NCI-H345 treated with DMSO at 0.1 percent for 48 hours (cell line): ENCODE measurements around the gene GNB4.

Experiments used
- DNase-seq: peaks from one replicate; lab custom pipeline; 2025; ENCODE audit not compliant: unreplicated experiment; lab: John Stamatoyannopoulos, UW

The GNB4 gene

GRCh38 chr3:179451265-179452175 is at the start of gene GNB4:
TSS of gene GNB4 (minus strand) at chr3:179451470. CDS start at chr3:179426200, 25,270 bp downstream.
- DNase-seq: peak; percentile 83

- DNase-seq: no peak
These were observed 44.2 kb upstream of the GNB4 start for GRCh38 chr3:179495483-179495882.

GRCh38 chr3:179493260-179493659 is 42.0 kb upstream of the GNB4 start:
- no peak for DNase-seq

GRCh38 chr3:179488213-179488612 is 36.9 kb upstream of the GNB4 start:
- no peak for DNase-seq

GRCh38 chr3:179486806-179487205 is 35.5 kb upstream of the GNB4 start:
- DNase-seq: no peak

GRCh38 chr3:179482857-179483256 is 31.6 kb upstream of the GNB4 start:
- DNase-seq: no peak

GRCh38 chr3:179476215-179476614 is 24.9 kb upstream of the GNB4 start:
- DNase-seq: no peak

- no peak for DNase-seq
These were observed 23.2 kb upstream of the GNB4 start for GRCh38 chr3:179474480-179474879.

- DNase-seq: no peak
These were observed 22.3 kb upstream of the GNB4 start for GRCh38 chr3:179473565-179473964.

- DNase-seq: no peak
These were observed 13.2 kb upstream of the GNB4 start for GRCh38 chr3:179464323-179465092.

- no peak for DNase-seq
These were observed 12.0 kb upstream of the GNB4 start for GRCh38 chr3:179463319-179463718.

GRCh38 chr3:179460260-179460659 is 9.0 kb upstream of the GNB4 start:
- DNase-seq: no peak

GRCh38 chr3:179455954-179456353 is 4.7 kb upstream of the GNB4 start:
- no peak for DNase-seq

- DNase-seq: no peak
These were observed 3.6 kb upstream of the GNB4 start for GRCh38 chr3:179454887-179455286.

GRCh38 chr3:179453967-179454366 is 2.7 kb upstream of the GNB4 start:
- no peak for DNase-seq

GRCh38 chr3:179452872-179453271 is 1.6 kb upstream of the GNB4 start:
- no peak for DNase-seq

- no peak for DNase-seq
These were observed 900 bp upstream of the GNB4 start for GRCh38 chr3:179452176-179452564.

GRCh38 chr3:179450901-179451264 is 387 bp downstream of the GNB4 start:
- no peak for DNase-seq

GRCh38 chr3:179450261-179450701 is 989 bp downstream of the GNB4 start:
- DNase-seq: no peak

GRCh38 chr3:179449636-179450035 is 1.6 kb downstream of the GNB4 start:
- DNase-seq: no peak

GRCh38 chr3:179447251-179447650 is 4.0 kb downstream of the GNB4 start:
- no peak for DNase-seq

GRCh38 chr3:179446501-179446900 is 4.8 kb downstream of the GNB4 start:
- no peak for DNase-seq
